Breast epithelium (tissue), 3 donors: ENCODE results near the gene ASXL3.

ENCODE experiments used
- POLR2A ChIP-seq: fragments of 450-650 bp; IDR thresholded peaks from one replicate; pipeline ENCODE4 v1.6.1; 2016; ENCODE audit warnings: antibody characterized with exemption, mild to moderate bottlenecking, moderate library complexity
- TF ChIP-seq, protein P1 (sequence below), 3 donors: fragments of 450-650 bp; IDR thresholded peaks; one replicate each; pipeline ENCODE4 v1.5.1; 2016 to 2017; ENCODE audit warnings: antibody characterized with exemption in 3 of 3, mild to moderate bottlenecking in 3 of 3, moderate library complexity in 3 of 3

DNA sequence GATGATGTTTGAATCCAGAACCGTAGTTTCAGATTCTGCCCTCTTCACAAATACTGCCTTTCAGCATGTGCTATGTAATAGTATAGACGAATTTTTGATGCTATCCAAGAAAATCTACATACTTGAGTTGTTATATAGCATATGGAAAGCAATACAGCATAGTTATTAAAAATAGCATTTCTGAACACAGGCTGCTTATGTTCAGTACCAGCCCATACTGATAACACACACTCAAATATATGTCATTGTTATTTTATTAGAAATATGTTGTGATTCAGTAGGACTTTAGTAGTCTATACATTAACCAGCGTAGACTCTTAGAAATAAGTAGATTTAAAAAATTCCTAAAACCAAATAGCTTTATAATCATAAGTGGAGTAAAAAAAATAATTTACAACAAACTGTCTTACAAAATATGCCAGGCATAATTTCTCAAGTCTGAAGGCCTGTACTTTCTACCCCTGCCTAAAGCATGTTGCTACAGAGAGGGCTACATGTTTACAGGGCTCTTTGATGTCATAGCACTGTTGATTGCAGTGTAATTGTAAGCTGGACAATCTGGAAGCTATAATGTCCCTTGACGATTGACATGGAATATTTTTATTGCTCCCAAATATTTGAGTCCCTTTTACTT, 86.3 kb downstream of the ASXL3 start:
- TF ChIP-seq, protein P1, sequence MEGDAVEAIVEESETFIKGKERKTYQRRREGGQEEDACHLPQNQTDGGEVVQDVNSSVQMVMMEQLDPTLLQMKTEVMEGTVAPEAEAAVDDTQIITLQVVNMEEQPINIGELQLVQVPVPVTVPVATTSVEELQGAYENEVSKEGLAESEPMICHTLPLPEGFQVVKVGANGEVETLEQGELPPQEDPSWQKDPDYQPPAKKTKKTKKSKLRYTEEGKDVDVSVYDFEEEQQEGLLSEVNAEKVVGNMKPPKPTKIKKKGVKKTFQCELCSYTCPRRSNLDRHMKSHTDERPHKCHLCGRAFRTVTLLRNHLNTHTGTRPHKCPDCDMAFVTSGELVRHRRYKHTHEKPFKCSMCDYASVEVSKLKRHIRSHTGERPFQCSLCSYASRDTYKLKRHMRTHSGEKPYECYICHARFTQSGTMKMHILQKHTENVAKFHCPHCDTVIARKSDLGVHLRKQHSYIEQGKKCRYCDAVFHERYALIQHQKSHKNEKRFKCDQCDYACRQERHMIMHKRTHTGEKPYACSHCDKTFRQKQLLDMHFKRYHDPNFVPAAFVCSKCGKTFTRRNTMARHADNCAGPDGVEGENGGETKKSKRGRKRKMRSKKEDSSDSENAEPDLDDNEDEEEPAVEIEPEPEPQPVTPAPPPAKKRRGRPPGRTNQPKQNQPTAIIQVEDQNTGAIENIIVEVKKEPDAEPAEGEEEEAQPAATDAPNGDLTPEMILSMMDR (IDR thresholded peaks at IDR 0.05): no peak
- no peak for TF ChIP-seq POLR2A
